GM12878 (cell line): ENCODE results near the gene ZBTB49. TPM values are rescaled to one million over a fixed set of nuclear protein-coding genes. Genes with fewer than 3 reads are reported as not detected.

Source experiments
- ATAC-seq: fragments of 200-7000 bp; cut with Tn5 transposase; 3 replicates; pipeline ENCODE4 v1.9.1; 2020; ENCODE audit warnings: mild to moderate bottlenecking, moderate library complexity
- BruUV-seq: library from RNA; stranded (reverse); fragments of 400-500 nt; replicated peaks from 2 replicates; lab custom pipeline; 2021; lab: Mats Ljungman, UMichigan
- CTCF ChIA-PET: fragments of 300-600 bp; sonication (Branson Sonifier 250); formaldehyde crosslinking; extraction: SDS; loops from one replicate; lab custom pipeline; 2021; ENCODE audit warnings: inconsistent platforms; lab: Yijun Ruan, JAX
- POLR2A ChIA-PET: fragments of 350-600 bp; formaldehyde crosslinking; extraction: SDS; loops from one replicate; lab custom pipeline; 2021; ENCODE audit warnings: inconsistent platforms; lab: Charles Lee
- RAD21 ChIA-PET: fragments of 300-600 bp; sonication (Branson Sonifier 250); formaldehyde crosslinking; loops from one replicate; lab custom pipeline; 2023; ENCODE audit warnings: antibody characterized with exemption; ENCODE audit not compliant: unreplicated experiment; lab: Charles Lee
- SMC1A ChIA-PET: fragments of 300-600 bp; sonication (Branson Sonifier 250); formaldehyde crosslinking; loops from one replicate; lab custom pipeline; 2023; ENCODE audit not compliant: unreplicated experiment, uncharacterized antibody; lab: Charles Lee
- DNase-seq: peaks from one replicate; pipeline ENCODE4 v3.0.0-alpha.2; 2011; ENCODE audit warnings: low read depth, low spot score
- FAIRE-seq: peaks from 3 replicates; lab custom pipeline; 2011; peaks lifted over from hg19 to GRCh38; lab: Jason Lieb, UNC
- H2AFZ ChIP-seq: 2 replicates; pipeline ENCODE4 v1.6.0; 2011; ENCODE audit warnings: low read depth, low read length, control low read depth; ENCODE audit not compliant: control insufficient read depth
- H3K27ac ChIP-seq: 2 replicates; pipeline ENCODE4 v1.5.1; 2011; ENCODE audit warnings: control low read depth; ENCODE audit not compliant: control insufficient read depth, insufficient read depth
- H3K27me3 ChIP-seq, 2 experiments: replicated peaks in 1 of 2; 2 replicates each; pipeline versions ENCODE4 v1.6.0 to v1.6.1; 2011; ENCODE audit warnings: low read length in 1 of 2; ENCODE audit not compliant: control insufficient read depth in 2 of 2, insufficient read depth in 2 of 2
- H3K36me3 ChIP-seq, 2 experiments: 2 replicates each; pipeline ENCODE4 v1.5.1; 2011; ENCODE audit warnings: low read length in 1 of 2; ENCODE audit not compliant: control insufficient read depth in 2 of 2, insufficient read depth in 2 of 2
- H3K4me1 ChIP-seq: 2 replicates; pipeline ENCODE4 v1.6.1; 2011; ENCODE audit warnings: mild to moderate bottlenecking, low read length, moderate library complexity, mixed read lengths; ENCODE audit not compliant: control insufficient read depth, insufficient read depth
- H3K4me2 ChIP-seq: 2 replicates; pipeline ENCODE4 v1.6.0; 2011; ENCODE audit warnings: control low read depth; ENCODE audit not compliant: control insufficient read depth, insufficient read depth
- H3K4me3 ChIP-seq: fragments of 200-600 bp; sonication (generic); 2 replicates; pipeline ENCODE4 v1.5.1; 2016
- H3K79me2 ChIP-seq: 2 replicates; pipeline ENCODE4 v1.6.0; 2011; ENCODE audit warnings: low read length; ENCODE audit not compliant: control insufficient read depth, insufficient read depth
- H3K9ac ChIP-seq: 2 replicates; pipeline ENCODE4 v1.8.0; 2011; ENCODE audit warnings: low read length, control low read depth, mixed read lengths; ENCODE audit not compliant: control insufficient read depth, insufficient read depth
- H3K9me3 ChIP-seq: replicated peaks from 3 replicates; pipeline ENCODE4 v1.5.1; 2011; ENCODE audit warnings: mild to moderate bottlenecking, low read length; ENCODE audit not compliant: control insufficient read depth, insufficient read depth
- H4K20me1 ChIP-seq: 2 replicates; pipeline ENCODE4 v1.6.0; 2011; ENCODE audit not compliant: control insufficient read depth, insufficient read depth
- CTCF ChIP-seq, 3 experiments: IDR thresholded peaks in 2 of 3; conservative IDR thresholded peaks in 1 of 3; 2 replicates each; pipeline ENCODE4 v1.5.1; 2011; ENCODE audit warnings: low read depth in 3 of 3, low read length in 3 of 3, mild to moderate bottlenecking in 3 of 3, control low read depth in 2 of 3, moderate library complexity in 2 of 3, inconsistent platforms in 1 of 3, mixed read lengths in 1 of 3; ENCODE audit not compliant: control insufficient read depth in 2 of 3, insufficient read depth in 1 of 3; ENCODE audit errors: extremely low read depth in 1 of 3
- FOXK2 ChIP-seq: fragments of 450-650 bp; IDR thresholded peaks from 2 replicates; pipeline ENCODE4 v1.6.1; 2017; ENCODE audit warnings: mild to moderate bottlenecking, moderate library complexity
- MLLT1 ChIP-seq: fragments of 450-650 bp; IDR thresholded peaks from 2 replicates; pipeline ENCODE4 v1.6.1; 2016; ENCODE audit warnings: mild to moderate bottlenecking
- SRF ChIP-seq, 2 experiments: IDR thresholded peaks; 2 replicates each; pipeline ENCODE4 v1.6.1; 2011; ENCODE audit warnings: low read depth in 2 of 2, low read length in 2 of 2, mild to moderate bottlenecking in 1 of 2, moderate library complexity in 1 of 2
- TCF7 ChIP-seq: IDR thresholded peaks from 2 replicates; pipeline ENCODE4 v1.6.1; 2014; ENCODE audit warnings: antibody characterized with exemption, borderline replicate concordance
- YY1 ChIP-seq: IDR thresholded peaks from 2 replicates; pipeline ENCODE4 v1.6.1; 2011; ENCODE audit warnings: low read depth, mild to moderate bottlenecking, low read length
- ZBED1 ChIP-seq: IDR thresholded peaks from 2 replicates; pipeline ENCODE4 v1.6.1; 2016; ENCODE audit warnings: borderline replicate concordance
- ZNF687 ChIP-seq: fragments of 450-650 bp; IDR thresholded peaks from 2 replicates; pipeline ENCODE4 v1.6.1; 2017; ENCODE audit warnings: mild to moderate bottlenecking, moderate library complexity
- WGBS: methylation state at CpG from one replicate; pipeline ENCODE4 v1.1.6; 2016; ENCODE audit warnings: low lambda C conversion rate; ENCODE audit not compliant: insufficient replicate concordance, insufficient coverage; ENCODE audit errors: missing lambda C conversion rate; 5-methylcytosine and 5-hydroxymethylcytosine counted together
- in situ Hi-C: fragments of 300-500 bp; cut with MboI; formaldehyde crosslinking; loops from 9 replicates; pipeline ENCODE4 v1.14.3; 2018; ENCODE audit warnings: mixed read lengths
- intact Hi-C: fragments of 100-400 bp; cut with micrococcal nuclease; formaldehyde crosslinking; loops from one replicate; pipeline ENCODE4 v1.14.2; 2022; ENCODE audit not compliant: unreplicated experiment
- polyA plus RNA-seq, 11 experiments: library from polyadenylated mRNA; depleted of rRNA in 4 of 11; unstranded in 6 of 11; stranded (reverse) in 5 of 11; fragments of >200 nt; fragmentation: Nextera tagmentation in 4 of 11; fragmentation: Illumina TruSeq in 1 of 11; extraction: Ambion mirVana in 4 of 11; extraction: Trizol in 1 of 11; gene quantifications; 1 replicate in 1 of 11; 2 replicates in 10 of 11; pipeline versions ENCODE4 v1.2.1 to v1.2.3, GENCODE V29; 2011 to 2016; ENCODE audit warnings: inconsistent platforms in 2 of 11, missing spikeins in 2 of 11, low read depth in 1 of 11
- total RNA-seq, 4 experiments: library from RNA; depleted of rRNA in 3 of 4; stranded (reverse); fragments of >200 nt in 3 of 4; fragmentation: Illumina TruSeq in 1 of 4; extraction: Trizol in 1 of 4; gene quantifications; 2 replicates each; pipeline versions ENCODE4 v1.2.1 to v1.2.3, GENCODE V29; 2013 to 2021

ZBTB49 gene
- total and polyA plus RNA-seq, 10 of the 15 experiments (the other 5 are each of a cell fraction or from before 2014, with no cell fraction given): 0.37 to 4.8 (median 4.1) TPM

GRCh38 chr4:4326166-4326565 is 36.1 kb downstream of the ZBTB49 start:
- Histone ChIP-seq H3K4me3 (no peak overlapping the region), H3K4me2 (no peak overlapping the region), H3K4me1 (no peaks in the 10 kb centered on the region), H3K79me2 (no peaks in the 10 kb centered on the region), H3K9ac (no peak overlapping the region), H3K36me3 (no peaks in the 10 kb centered on the region; a peak in 1 of 4 replicates), H4K20me1 (no peaks in the 10 kb centered on the region), H3K27ac (no peak overlapping the region), H2AFZ (no peak overlapping the region), H3K9me3 (no peaks in the 10 kb centered on the region), H3K27me3 (no peaks in the 10 kb centered on the region)
- POLR2A ChIA-PET: no interaction called here
- BruUV-seq: no TSS peak
- RAD21 ChIA-PET: no interaction called here
- FAIRE-seq: no peak
- SMC1A ChIA-PET: interaction anchor here (1.4 kb wide), 1 partner anchor 66 kb away, joined by 3 read pairs; no protein-coding TSS in a partner anchor
- DNase-seq: no peak
- in situ Hi-C loops (loop anchor here (25.0 kb wide), 1 partner anchor 339 kb away; no protein-coding TSS in a partner anchor), intact Hi-C loops (no loop called here)
- ATAC-seq: no peak
- WGBS: 57% methylated on average over 4 of the region's 4 CpGs
- CTCF ChIA-PET: no interaction called here
- TF ChIP-seq ZBED1: no peak
- TF ChIP-seq YY1: no peak

- no TSS peak for BruUV-seq
- TF ChIP-seq TCF7 (no peak), CTCF (IDR thresholded peaks at IDR 0.05 in 2 of 3, conservative IDR thresholded peaks at IDR 0.05 in 1 of 3; ENCODE audit: control insufficient read depth in 2 of 3, extremely low read depth in 1 of 3, insufficient read depth in 1 of 3, low read depth in 3 of 3, low read length in 3 of 3) (peak in 2 of 3 experiments; percentile 2 to 34; a peak in 1 of 6 replicates), FOXK2 (no peak), MLLT1 (no peak), ZNF687 (no peak), SRF (IDR thresholded peaks at IDR 0.05; ENCODE audit: low read depth in 2 of 2, low read length in 2 of 2) (no peak)
These were observed 37.6 kb downstream of the ZBTB49 start for GRCh38 chr4:4327652-4328121.

More at GRCh38 chr4:4327652-4328121, 37.6 kb downstream of the ZBTB49 start:
- ChIA-PET RAD21 (no interaction called here), CTCF (interaction anchor here (1.2 kb wide), 1 partner anchor 129 kb away, joined by 4 read pairs; no protein-coding TSS in a partner anchor), POLR2A (no interaction called here), SMC1A (no interaction called here)
- no peaks in the 10 kb centered on the region for H3K79me2 ChIP-seq
- no peaks in the 10 kb centered on the region for H3K4me1 ChIP-seq
- no peaks in the 10 kb centered on the region for H3K36me3 ChIP-seq
- no peaks in the 10 kb centered on the region for H3K27me3 ChIP-seq
- in situ Hi-C loops: loop anchor here (25.0 kb wide), 1 partner anchor 340 kb away; no protein-coding TSS in a partner anchor
- H3K27ac ChIP-seq: no peak overlapping the region
- DNase-seq (no peak), ATAC-seq (peak; percentile 74), FAIRE-seq (no peak)
- H4K20me1 ChIP-seq: no peaks in the 10 kb centered on the region
- H2AFZ ChIP-seq: no peak overlapping the region
- no peak overlapping the region for H3K9ac ChIP-seq
- no peak overlapping the region for H3K4me3 ChIP-seq
- intact Hi-C loops: no loop called here
- 44% methylated on average over 22 of the region's 22 CpGs for whole genome bisulfite sequencing
- no peak overlapping the region for H3K4me2 ChIP-seq
- no peaks in the 10 kb centered on the region for H3K9me3 ChIP-seq
